Activated naive CD4-positive, alpha-beta T cell treated with Interleukin-2 at 50 U/mL for 16 hours (primary cell): ENCODE measurements around the gene SPDYE1.
"Not testable (repeated sequence)": the region's sequence is repeated elsewhere in the genome, so short reads cannot be mapped to it uniquely, and the experiment has no call there.

Source experiments
- DNase-seq: peaks from one replicate; pipeline ENCODE4 v3.0.0-alpha.2; 2020

The SPDYE1 gene

DNA sequence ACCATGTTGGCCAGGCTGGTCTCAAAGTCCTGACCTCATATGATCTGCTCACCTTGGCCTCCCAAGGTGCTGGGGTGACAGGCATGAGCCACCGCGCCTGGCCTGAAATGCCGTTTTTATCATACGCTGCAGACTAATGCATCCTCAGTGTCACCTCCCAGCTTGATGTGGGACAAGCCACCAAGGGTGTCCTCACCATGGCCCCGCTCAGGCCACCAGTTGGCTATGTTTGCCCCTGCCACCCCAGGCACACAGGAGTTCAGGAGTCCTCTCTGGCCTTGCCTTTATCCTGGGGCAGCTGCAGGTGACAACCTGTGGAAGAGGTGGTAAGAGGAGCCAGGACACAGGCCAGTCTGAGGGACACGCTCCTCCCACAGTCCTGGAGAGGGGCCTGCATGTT lies 3.0 kb upstream of the SPDYE1 start:
- DNase-seq: not testable (repeated sequence)

- DNase-seq: not testable (repeated sequence)
Measured at GRCh38 chr7:44012081-44012480, 14.4 kb downstream of the SPDYE1 start.

GRCh38 chr7:44015090-44015489 lies 17.4 kb downstream of the SPDYE1 start:
- DNase-seq: not testable (repeated sequence)

GRCh38 chr7:44018857-44019807 lies 21.4 kb downstream of the SPDYE1 start:
- DNase-seq: peak; percentile 100

DNA sequence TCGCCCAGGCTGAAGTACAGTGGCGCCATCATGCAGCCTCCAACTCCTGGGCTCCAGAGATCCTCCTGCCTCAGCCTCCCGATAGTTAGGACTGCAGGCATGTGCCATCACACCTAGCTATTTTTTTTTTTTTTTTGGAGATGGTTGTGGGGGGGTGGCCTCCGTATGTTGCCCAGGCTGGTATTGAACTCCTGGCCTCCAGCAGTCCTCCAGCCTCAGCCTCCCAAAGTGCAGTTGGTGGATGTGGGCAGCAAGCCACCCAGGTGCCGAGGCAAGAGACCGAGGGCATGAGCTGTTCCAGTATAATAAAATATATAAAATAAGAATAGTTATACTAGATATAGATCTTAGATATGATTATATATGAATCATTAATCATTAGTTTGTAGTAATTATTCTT lies 22.1 kb downstream of the SPDYE1 start:
- not testable (repeated sequence) for DNase-seq

GRCh38 chr7:44022069-44022468 lies 24.4 kb downstream of the SPDYE1 start:
- DNase-seq: not testable (repeated sequence)

DNA sequence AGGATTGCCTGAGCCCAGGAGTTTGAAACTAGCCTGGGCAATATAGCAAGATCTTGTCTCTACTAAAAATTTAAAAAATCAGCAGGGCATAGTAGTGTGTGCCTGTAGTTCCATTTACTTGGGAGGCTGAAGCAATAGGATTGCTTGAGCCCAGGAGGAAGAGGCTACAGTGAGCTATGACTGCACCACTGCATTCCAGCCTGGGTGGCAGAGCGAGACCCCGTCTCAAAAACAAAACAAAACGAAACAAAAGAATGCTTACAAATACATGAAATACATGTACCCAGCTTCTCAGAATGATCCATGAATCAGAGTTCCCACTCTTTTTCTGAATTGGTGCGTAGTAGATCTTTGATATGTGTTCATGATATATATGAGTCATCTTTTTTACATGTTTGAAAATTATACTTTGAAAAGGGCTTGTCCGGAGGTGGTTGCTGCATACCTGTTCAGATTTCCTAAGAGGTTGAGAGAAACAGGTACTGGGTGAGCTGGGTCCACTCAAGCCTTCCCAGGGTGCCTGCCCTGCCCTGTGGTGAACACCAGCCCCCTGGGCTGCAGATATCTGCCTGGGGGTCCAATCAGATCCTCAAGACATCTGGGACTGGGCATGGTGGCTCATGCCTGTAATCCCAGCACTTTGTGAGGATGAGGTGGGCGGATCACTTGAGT lies 25.2 kb downstream of the SPDYE1 start:
- DNase-seq: peak; percentile 19

DNA sequence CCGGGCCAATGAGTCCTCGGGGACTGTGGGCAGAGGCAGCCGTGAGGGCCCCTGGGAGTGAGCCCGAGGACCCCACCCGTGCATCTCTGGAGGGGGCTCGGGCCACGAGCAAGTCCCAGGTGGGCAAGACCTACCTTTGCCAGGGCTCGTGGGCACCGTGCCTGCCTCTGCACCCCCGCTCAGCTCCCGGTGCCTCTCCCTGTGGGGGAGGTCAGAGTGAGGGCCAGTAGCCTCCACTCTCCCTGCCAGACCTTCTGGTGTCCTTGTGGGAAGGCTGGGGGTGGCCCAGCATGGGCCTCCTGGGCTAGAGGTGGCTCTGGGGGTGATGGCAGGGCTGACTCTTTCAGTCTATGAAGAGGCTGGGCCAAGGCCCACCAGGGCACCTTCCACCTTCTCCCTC lies 31.7 kb downstream of the SPDYE1 start:
- DNase-seq: not testable (repeated sequence)

DNA sequence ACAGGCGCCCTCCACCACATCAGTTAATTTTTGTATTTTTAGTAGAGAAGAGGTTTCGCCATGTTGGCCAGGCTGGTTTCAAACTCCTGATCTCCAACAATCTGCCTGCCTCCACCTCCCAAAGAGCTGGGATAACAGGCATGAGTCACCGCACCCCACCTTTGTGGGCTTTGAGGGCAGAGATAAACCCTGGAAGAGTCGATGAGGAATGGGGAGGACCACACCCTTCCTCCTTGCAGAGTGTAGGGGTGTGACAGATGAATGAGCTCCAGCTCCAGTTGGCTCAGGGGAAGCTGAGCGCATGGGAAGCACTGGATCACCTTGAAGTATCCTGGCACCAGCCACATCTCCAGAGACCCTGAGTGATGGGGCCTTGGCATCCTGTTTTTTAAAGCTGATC lies 32.3 kb downstream of the SPDYE1 start:
- not testable (repeated sequence) for DNase-seq

DNA sequence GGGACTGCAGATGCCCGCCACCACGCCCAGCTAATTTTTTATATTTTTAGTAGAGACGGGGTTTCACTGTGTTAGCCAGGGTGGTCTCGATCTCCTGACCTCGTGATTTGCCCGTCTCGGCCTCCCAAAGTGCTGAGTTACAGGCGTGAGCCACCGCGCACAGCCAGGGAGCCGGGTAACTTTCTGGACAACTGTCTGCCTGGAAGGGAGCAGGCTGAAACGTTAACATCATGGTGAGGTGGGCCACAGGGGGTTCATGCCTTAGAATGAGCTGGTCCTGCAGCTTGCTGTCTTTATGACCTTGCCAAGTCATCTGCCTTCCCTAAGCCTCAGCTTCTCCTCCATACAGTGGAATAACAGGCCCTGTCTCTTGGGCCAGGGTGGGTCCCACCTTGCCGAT lies 33.6 kb downstream of the SPDYE1 start:
- DNase-seq: not testable (repeated sequence)

DNA sequence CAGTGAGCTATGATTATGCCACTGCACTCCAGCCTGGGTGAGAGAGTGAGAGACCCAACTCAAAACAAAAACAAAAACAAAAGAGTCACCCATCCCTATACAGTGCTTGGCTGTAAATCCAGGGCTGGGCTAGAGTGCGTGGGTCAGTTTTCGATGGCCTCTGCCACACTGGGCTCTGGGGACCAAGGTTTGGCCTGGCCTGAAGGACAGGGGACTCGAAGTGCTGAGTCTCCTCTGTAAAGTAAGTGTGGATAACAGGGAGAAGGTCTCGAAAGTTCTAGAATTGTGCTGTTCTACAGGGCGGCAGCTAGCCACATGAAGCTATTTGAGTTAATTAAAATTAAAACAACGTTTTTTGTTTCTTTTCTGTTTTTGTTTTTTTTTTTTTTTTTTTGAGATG lies 34.3 kb downstream of the SPDYE1 start:
- not testable (repeated sequence) for DNase-seq

- not testable (repeated sequence) for DNase-seq
Measured at GRCh38 chr7:44033971-44034844, 36.5 kb downstream of the SPDYE1 start.

DNA sequence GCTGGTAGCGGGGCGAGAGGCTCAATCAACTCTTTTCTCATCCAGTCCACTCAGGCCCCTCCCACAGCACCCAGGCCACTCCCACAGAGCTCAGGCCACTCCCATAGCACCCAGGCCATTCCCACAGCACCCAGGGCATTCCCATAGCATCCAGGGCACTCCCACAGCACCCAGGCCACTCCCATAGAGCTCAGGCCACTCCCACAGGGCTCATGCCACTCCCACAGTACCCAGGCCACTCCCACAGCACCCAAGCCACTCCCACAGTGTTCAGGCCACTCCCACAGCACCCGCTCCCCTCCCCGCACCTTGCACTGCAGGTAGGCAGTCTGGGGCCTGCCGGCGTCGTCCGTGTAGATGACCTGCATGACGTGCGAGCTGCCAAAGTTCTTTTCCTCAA lies 38.7 kb downstream of the SPDYE1 start:
- peak; percentile 33 for DNase-seq

GRCh38 chr7:44037951-44038350 lies 40.3 kb downstream of the SPDYE1 start:
- not testable (repeated sequence) for DNase-seq

- DNase-seq: not testable (repeated sequence)
Measured at GRCh38 chr7:44038553-44038952, 40.9 kb downstream of the SPDYE1 start.

GRCh38 chr7:44038961-44039558 lies 41.4 kb downstream of the SPDYE1 start:
- peak; percentile 85 for DNase-seq

GRCh38 chr7:44039800-44040492 lies 42.2 kb downstream of the SPDYE1 start:
- not testable (repeated sequence) for DNase-seq

DNA sequence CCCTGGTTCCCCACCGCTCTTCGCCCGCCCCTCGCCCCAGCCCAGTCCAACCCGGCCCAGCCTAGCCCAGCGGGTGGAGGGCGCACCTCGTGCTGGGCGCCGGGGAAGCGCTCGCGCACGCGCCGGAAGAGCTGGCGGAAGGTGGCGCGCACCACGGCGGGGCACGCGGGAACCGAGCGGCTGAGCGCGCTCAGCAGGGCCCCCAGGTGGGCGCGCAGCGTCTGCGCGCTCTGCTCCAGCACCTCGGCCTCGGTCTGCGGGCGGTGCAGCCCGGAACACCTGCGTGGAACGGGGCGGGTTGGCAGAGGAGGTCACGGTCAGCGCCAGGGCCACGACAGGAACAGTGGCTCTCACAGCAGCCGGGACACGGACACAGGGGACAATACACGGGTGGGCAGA lies 42.8 kb downstream of the SPDYE1 start:
- DNase-seq: peak; percentile 73

GRCh38 chr7:44042221-44042620 lies 44.5 kb downstream of the SPDYE1 start:
- no peak for DNase-seq

- no peak for DNase-seq
Measured at GRCh38 chr7:44043902-44044301, 46.2 kb downstream of the SPDYE1 start.

- peak; percentile 95 for DNase-seq
Measured at GRCh38 chr7:44044315-44045225, 46.9 kb downstream of the SPDYE1 start, which contains the start of gene DBNL. Gene DBNL, plus strand, starts transcription at chr7:44044702. Its CDS starts 36 bp downstream, at chr7:44044738.
